ENCODE measurements around the gene GNPTAB.

GRCh38 chr12:101789171-101789570 lies 41.6 kb downstream of the GNPTAB start:
- no peak for TF ChIP-seq POLR2A (IDR thresholded peaks at IDR 0.05)
- no peak for TF ChIP-seq CTCF (IDR thresholded peaks at IDR 0.05)
